HG02852 (cell line): ENCODE results near the gene HPSE2.
"Not testable (repeated sequence)": the region's sequence is repeated elsewhere in the genome, so short reads cannot be mapped to it uniquely, and the experiment has no call there.

ENCODE experiments used
- ATAC-seq: cut with Tn5 transposase; IDR thresholded peaks from one replicate; pipeline ENCODE4 v1.9.1; 2021; ENCODE audit warnings: mild to moderate bottlenecking, moderate library complexity; ENCODE audit not compliant: unreplicated experiment

The HPSE2 gene

DNA sequence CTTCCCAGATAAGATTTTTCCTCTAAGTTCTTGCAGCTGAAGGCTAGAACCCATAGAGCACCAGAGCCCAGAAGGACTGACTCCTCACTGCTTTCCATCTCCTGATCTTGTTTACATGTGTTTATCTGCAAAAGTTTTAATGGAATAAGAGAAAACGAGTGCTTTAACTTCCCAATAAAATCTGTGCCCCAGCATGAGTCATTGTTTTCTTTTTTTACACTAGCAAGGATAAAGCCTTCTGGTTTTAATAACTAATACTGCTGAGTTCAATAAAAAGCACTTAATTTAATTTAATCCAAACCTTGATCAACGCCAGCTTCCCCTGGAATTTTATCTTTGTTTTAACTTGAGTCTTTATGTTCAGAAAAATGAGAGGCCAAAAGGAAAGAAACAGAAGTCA, 227.6 kb downstream of the HPSE2 start:
- ATAC-seq: no peak

- no peak for ATAC-seq
Observed at GRCh38 chr10:99007457-99007856, 228.2 kb downstream of the HPSE2 start.

DNA sequence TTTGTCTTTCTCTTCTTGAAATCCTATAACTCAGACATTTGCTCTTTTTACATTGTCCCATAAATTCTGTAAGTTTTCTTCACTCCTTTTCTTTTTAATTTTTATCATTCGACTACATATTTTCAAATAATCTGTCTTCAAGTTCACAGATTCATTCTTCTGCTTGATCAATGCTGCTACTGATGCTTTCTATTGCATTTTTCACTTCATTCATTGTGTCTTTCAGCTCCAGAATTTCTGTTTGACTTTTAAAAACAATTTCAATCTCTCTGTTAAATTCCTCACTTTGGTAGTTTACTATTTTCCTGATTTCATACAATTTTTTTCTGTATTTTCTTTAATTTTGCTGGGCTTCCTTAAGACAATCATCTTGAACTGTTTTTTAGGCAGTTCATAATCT, 230.4 kb downstream of the HPSE2 start:
- no peak for ATAC-seq

- no peak for ATAC-seq
Observed at GRCh38 chr10:99004738-99005137, 230.9 kb downstream of the HPSE2 start.

DNA sequence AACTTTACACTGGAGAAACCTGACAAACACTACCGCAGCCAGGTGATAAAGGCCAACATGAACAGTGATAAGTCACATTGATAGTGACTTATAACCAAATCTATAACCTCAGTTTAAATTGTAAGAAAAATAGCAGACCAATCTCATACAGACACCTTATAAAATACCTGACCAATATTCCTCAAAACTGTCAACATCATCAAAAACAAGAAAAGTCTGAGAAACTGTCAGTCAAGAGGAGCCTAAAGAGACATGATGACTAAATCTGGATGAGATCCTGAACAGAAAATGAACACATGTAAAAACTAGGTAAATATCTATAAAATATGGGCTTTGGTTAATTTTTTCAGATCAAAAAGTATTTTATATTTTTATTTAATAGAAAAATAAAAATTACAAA, 233.3 kb downstream of the HPSE2 start:
- no peak for ATAC-seq

DNA sequence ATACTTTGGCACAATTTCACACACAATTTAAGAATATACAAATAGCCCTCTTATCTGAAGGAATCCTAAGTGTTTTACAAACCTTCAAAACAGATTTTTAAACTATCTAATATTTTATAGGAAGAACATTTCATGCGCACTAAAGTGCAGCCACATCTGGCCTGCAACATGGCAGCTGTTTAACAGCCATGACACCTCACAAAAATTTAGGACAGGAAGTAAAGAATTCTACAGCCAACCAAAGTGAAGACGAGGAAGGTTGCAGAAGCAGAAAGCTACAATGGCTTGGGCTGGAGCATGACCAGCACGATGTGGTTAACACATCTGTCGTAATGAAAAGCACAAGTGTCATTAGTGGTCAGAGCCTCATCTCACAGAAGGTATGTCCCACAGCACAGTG, 238.1 kb downstream of the HPSE2 start:
- ATAC-seq: no peak

DNA sequence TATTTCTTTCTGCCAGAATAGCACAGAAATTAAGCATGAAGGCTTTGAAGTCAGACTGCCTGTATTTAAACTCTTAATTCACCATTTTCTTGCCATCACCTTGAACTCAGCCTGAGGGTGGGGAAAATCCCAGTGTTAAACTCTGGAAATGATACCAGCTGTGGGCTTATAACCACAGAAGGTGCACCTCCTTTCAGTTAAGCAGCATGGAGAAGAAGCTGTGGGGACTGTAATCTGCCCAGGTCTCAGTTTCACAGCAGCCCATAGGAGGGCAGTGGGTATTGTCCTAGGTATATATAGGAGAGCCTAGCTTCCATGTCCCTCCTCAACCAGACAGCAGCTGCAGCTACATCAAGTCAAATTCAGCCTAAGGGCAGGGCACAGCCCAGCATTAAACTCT, 241.6 kb downstream of the HPSE2 start:
- ATAC-seq: peak; percentile 60

DNA sequence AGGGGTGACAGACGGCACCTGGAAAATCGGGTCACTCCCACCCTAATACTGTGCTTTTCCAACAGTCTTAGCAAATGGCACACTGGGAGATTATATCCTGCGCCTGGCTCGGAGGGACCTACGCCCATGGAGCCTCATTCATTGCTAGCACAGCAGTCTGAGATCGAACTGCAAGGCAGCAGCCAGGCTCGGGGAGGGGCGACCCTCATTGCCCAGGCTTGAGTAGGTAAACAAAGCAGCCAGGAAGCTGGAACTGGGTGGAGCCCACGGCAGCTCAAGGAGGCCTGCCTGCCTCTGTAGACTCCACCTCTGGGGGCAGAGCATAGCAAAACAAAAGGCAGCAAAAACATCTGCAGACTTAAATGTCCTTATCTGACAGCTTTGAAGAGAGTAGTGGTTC, 251.9 kb downstream of the HPSE2 start:
- not testable (repeated sequence) for ATAC-seq

GRCh38 chr10:98980353-98980752, 255.3 kb downstream of the HPSE2 start:
- no peak for ATAC-seq

DNA sequence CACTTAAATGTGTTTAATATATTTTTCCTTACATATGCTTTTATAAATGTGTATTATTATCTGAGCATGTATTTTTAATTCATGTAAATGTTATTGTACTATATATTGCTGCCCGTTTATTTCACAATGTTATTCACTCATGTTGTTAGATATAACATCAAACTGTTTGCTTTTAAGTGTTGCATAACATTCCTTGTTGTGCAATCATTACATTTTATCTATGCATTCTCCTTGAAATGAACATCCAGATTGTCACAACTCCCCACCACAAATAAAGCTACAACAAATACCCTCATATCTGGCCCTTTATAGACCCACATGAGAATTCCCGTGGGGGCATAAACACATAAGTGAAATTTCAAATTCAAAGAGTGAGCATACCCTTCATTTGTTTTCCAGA, 264.2 kb downstream of the HPSE2 start:
- ATAC-seq: no peak

DNA sequence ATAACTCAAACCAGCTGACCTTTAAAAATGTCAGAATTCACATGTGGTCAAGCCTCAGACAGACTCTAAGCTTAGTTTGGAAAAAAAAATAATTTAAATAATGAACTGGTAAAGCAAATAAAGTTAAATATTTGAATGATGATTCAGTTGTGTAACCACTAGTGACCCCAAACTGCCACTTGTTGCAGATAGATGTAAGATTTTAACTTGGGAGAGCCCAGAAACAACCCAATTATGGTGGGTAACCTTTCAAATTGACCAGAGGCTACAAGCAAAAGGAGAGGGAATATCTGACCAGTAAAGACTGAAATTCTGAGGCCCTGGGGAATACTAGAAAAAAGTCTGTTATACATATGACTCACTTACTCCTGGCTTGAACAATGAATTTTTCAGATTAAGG, 268.1 kb downstream of the HPSE2 start:
- no peak for ATAC-seq

DNA sequence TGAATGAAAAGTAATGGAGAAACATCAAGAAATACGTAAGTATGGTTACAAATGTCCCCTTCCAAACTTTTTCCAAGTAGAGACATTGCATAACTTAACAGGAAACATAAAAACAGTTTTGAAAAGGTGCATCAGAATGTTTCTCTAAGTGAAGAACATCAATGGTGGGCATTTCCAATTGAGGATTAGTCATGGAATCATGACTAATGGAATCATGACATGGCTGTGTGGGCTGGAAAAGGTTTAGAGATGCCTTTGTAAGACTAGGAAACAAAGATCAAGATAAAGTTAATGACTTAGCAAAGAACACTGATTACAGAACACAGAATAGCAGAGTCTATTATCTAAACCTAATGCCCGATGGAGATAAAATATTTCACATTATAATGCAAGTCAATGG, 272.0 kb downstream of the HPSE2 start:
- no peak for ATAC-seq

DNA sequence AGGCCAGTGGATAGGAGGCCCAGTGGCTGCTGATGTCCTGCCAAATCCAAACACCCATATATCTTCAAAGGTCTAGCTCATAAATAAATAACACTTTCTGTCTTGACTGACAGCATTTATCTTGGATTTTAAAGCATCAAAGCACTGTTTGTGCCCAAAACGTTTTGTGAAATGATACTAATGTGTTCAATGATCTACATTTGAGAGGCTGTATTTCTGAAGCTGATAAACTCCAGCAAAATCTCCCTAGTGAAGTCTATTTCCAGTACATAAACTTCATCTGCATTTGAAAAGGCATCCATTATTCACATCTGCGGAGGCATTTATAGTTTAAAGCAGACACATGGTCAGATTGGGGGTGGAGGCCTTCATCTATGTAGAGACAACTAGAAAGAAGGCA, 276.3 kb downstream of the HPSE2 start:
- no peak for ATAC-seq

DNA sequence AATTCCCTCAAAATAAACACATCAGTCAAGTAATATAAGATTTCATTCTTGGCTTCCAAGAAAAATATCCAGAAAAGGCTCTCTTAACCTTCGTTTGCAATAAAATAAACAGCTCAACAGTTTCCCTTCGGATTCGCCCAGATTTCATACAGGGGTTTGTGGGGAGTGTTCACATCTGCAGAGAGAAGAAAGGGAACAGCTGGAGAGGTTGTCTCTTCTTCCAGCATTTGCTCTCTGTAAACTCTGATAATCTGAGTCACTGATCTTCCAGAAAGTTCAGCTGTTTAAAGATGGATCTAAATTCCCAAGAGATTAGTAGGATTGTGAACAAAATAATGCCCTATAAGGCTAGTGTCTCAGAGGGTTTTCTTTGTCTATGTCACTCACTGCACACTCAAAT, 277.9 kb downstream of the HPSE2 start:
- ATAC-seq: no peak

GRCh38 chr10:98956576-98957260, 278.9 kb downstream of the HPSE2 start:
- no peak for ATAC-seq

DNA sequence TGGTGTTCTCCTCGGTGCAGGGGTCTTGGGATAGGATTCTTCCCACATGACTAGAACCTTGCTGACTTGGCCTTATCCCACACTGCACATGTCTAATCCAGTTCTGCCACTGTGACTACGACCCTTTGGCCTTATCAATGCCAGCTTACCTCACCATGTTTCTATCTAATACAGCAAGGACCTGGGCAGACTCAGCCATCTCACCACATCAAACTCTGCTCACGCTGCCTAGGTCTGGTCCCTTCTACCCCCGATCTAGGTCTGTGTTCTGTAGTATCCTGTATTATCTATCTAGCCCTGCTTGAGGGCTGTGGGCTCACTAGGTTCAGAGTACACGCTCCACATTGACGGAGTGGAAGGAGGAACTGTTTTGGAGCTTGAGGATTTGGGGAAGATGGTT, 282.4 kb downstream of the HPSE2 start:
- no peak for ATAC-seq

GRCh38 chr10:98951269-98952000, 284.2 kb downstream of the HPSE2 start:
- ATAC-seq: no peak

- no peak for ATAC-seq
Observed at GRCh38 chr10:98950106-98950505, 285.5 kb downstream of the HPSE2 start.

- no peak for ATAC-seq
Observed at GRCh38 chr10:98949306-98949705, 286.3 kb downstream of the HPSE2 start.

GRCh38 chr10:98943681-98944080, 292.0 kb downstream of the HPSE2 start:
- no peak for ATAC-seq

DNA sequence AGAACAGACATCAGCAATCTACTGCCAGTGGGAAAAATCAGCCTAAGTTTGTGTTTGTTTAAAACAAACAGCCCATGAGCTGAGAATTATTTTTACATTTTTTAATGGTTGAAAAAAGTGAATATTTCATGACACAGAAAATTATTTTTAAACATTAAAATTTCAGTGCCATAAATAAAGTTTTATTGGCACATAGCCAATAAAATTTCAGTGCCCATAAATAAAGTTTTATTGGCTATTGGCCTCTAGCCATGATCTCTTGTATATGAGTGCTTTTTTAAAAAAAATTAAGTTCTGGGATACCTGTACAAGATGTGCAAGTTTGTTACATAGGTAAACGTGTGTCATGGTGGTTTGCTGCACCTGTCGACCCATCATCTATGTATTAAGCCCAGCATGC, 305.9 kb downstream of the HPSE2 start:
- no peak for ATAC-seq

GRCh38 chr10:98925651-98926050, 310.0 kb downstream of the HPSE2 start:
- ATAC-seq: no peak

DNA sequence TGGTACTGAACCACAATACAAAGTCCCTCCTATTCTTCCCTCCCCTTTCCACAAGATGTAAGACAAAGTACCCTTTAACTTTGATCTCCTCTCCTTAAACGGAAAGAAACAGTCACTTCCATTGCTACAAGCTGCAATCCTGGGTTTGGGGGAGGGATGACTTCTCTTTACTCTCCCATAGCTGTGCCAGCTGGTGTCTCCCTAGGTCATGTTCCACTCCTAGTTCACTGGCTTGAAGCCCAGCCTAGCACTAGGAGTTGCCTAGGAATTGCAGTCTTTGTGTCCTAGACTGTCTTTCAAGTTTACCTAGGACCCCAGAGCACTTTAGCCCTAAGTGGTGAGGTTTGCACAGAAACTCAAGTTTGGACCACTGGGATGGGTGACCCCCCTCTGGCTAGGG, 311.1 kb downstream of the HPSE2 start:
- ATAC-seq: no peak
